NCI-H69 (cell line): Measurements from ENCODE around the gene PXMP2.

Source experiments
- DNase-seq: peaks from one replicate; lab custom pipeline; 2025; lab: John Stamatoyannopoulos, UW

PXMP2 gene

GRCh38 chr12:132687211-132688164, at the start of gene PXMP2, which contains the start of gene POLE:
Gene PXMP2, plus strand, starts transcription at chr12:132687587. Its CDS starts 84 bp downstream, at chr12:132687671.
Gene POLE, minus strand, starts transcription at chr12:132687342. Its CDS starts 27 bp downstream, at chr12:132687315.
- peak; percentile 99 for DNase-seq

GRCh38 chr12:132637811-132638210, 49.6 kb upstream of the PXMP2 start:
- DNase-seq: no peak

- peak; percentile 18 for DNase-seq
These were observed 48.6 kb upstream of the PXMP2 start for GRCh38 chr12:132638541-132639408.

- no peak for DNase-seq
These were observed 47.3 kb upstream of the PXMP2 start for GRCh38 chr12:132639956-132640520.

- no peak for DNase-seq
These were observed 46.5 kb upstream of the PXMP2 start for GRCh38 chr12:132640936-132641335.

- DNase-seq: no peak
These were observed 45.4 kb upstream of the PXMP2 start for GRCh38 chr12:132641811-132642650.

- no peak for DNase-seq
These were observed 44.2 kb upstream of the PXMP2 start for GRCh38 chr12:132642846-132643835.

- no peak for DNase-seq
These were observed 40.5 kb upstream of the PXMP2 start for GRCh38 chr12:132646850-132647249.

- DNase-seq: no peak
These were observed 39.5 kb upstream of the PXMP2 start for GRCh38 chr12:132647858-132648257.

GRCh38 chr12:132648616-132649225, 38.7 kb upstream of the PXMP2 start:
- DNase-seq: no peak

GRCh38 chr12:132649226-132649945, 38.0 kb upstream of the PXMP2 start:
- DNase-seq: no peak

GRCh38 chr12:132651444-132652100, 35.8 kb upstream of the PXMP2 start:
- DNase-seq: no peak

- DNase-seq: no peak
These were observed 33.7 kb upstream of the PXMP2 start for GRCh38 chr12:132653567-132654290.

GRCh38 chr12:132657004-132657727, 30.2 kb upstream of the PXMP2 start:
- DNase-seq: no peak

GRCh38 chr12:132658149-132658894, 29.1 kb upstream of the PXMP2 start:
- no peak for DNase-seq

GRCh38 chr12:132659146-132659545, 28.2 kb upstream of the PXMP2 start:
- no peak for DNase-seq
